ENCODE measurements around the gene RFX8.
"Not testable (repeated sequence)": the region's sequence is repeated elsewhere in the genome, so short reads cannot be mapped to it uniquely, and the experiment has no call there.

Gene RFX8

GRCh38 chr2:101375653-101376052 lies 99.3 kb downstream of the RFX8 start:
- DNase-seq (ENCODE audit: low read depth): no peak

GRCh38 chr2:101374821-101375561 lies 99.9 kb downstream of the RFX8 start:
- no peak for DNase-seq (ENCODE audit: low read depth)

GRCh38 chr2:101372792-101373191 lies 102.1 kb downstream of the RFX8 start:
- no peak for DNase-seq (ENCODE audit: low read depth)

- DNase-seq (ENCODE audit: low read depth): no peak
These were observed 103.3 kb downstream of the RFX8 start for GRCh38 chr2:101371636-101372035.

GRCh38 chr2:101369100-101369499 lies 105.8 kb downstream of the RFX8 start:
- DNase-seq (ENCODE audit: low read depth): no peak

GRCh38 chr2:101368376-101368775 lies 106.5 kb downstream of the RFX8 start:
- no peak for DNase-seq (ENCODE audit: low read depth)

GRCh38 chr2:101367508-101367907 lies 107.4 kb downstream of the RFX8 start:
- no peak for DNase-seq (ENCODE audit: low read depth)

GRCh38 chr2:101364878-101365277 lies 110.0 kb downstream of the RFX8 start:
- no peak for DNase-seq (ENCODE audit: low read depth)

GRCh38 chr2:101362777-101363176 lies 112.1 kb downstream of the RFX8 start:
- no peak for DNase-seq (ENCODE audit: low read depth)

GRCh38 chr2:101362316-101362715 lies 112.6 kb downstream of the RFX8 start:
- DNase-seq (ENCODE audit: low read depth): no peak

GRCh38 chr2:101361522-101361921 lies 113.4 kb downstream of the RFX8 start:
- no peak for DNase-seq (ENCODE audit: low read depth)

GRCh38 chr2:101361121-101361520 lies 113.8 kb downstream of the RFX8 start:
- DNase-seq (ENCODE audit: low read depth): no peak

GRCh38 chr2:101360232-101360631 lies 114.7 kb downstream of the RFX8 start:
- DNase-seq (ENCODE audit: low read depth): no peak

GRCh38 chr2:101359410-101359954 lies 115.4 kb downstream of the RFX8 start:
- DNase-seq (ENCODE audit: low read depth): no peak

- no peak for DNase-seq (ENCODE audit: low read depth)
These were observed 117.5 kb downstream of the RFX8 start for GRCh38 chr2:101357376-101357775.

- no peak for DNase-seq (ENCODE audit: low read depth)
These were observed 118.4 kb downstream of the RFX8 start for GRCh38 chr2:101356521-101356920.

GRCh38 chr2:101356055-101356454 lies 118.9 kb downstream of the RFX8 start:
- DNase-seq (ENCODE audit: low read depth): no peak

- no peak for DNase-seq (ENCODE audit: low read depth)
These were observed 119.4 kb downstream of the RFX8 start for GRCh38 chr2:101355401-101356054.

- no peak for DNase-seq (ENCODE audit: low read depth)
These were observed 120.2 kb downstream of the RFX8 start for GRCh38 chr2:101354420-101355311.

GRCh38 chr2:101352631-101353030 lies 122.3 kb downstream of the RFX8 start:
- not testable (repeated sequence) for DNase-seq (ENCODE audit: low read depth)

- no peak for DNase-seq (ENCODE audit: low read depth)
These were observed 123.7 kb downstream of the RFX8 start for GRCh38 chr2:101351207-101351606.

GRCh38 chr2:101349893-101350662 lies 124.8 kb downstream of the RFX8 start:
- no peak for DNase-seq (ENCODE audit: low read depth)
